ENCODE results near the gene NTF3. TPM values are rescaled to one million over a fixed set of nuclear protein-coding genes. Genes with fewer than 3 reads are reported as not detected.

NTF3 gene
- total RNA-seq, 1 experiment from 2014 or later = not detected

DNA sequence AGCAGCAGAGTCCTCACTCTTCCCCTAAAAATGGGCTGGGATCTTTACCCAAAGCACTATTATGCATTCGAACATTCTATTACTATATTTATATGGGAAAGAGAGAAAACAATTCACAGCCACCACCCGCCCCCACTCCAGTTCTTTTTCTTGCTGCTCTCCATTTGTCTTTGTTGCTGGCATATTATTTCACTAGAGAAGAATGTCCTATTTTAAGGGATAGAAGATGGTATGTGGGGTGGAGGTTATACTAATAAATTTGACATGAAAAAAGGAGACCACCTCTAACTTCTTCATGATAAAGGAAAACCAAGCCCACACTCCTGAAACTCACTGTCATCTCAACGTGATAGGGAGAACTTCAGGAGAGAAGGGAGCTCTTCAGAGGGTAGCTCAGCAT, 28.5 kb upstream of the NTF3 start:
- no TSS peak for BruUV-seq (replicated peaks)
- no peaks in the 10 kb centered on the region for H3K27me3 ChIP-seq (ENCODE audit: insufficient read depth, low read length)

More for the DNA sequence above, 28.5 kb upstream of the NTF3 start:
- Histone ChIP-seq H3K9me2 (ENCODE audit: insufficient read depth) (no peaks in the 10 kb centered on the region), H3K4me2 (ENCODE audit: low read length) (no peak overlapping the region), H3K9me3 (ENCODE audit: control insufficient read depth in 1 of 2, insufficient read depth in 1 of 2, low read depth in 1 of 2, low read length in 2 of 2) (no peaks in the 10 kb centered on the region), H2AFZ (ENCODE audit: low read depth, low read length, poor library complexity, severe bottlenecking) (no peak overlapping the region), H3K4me3 (replicated peaks in 1 of 2; ENCODE audit: low read depth in 1 of 2, low read length in 2 of 2) (no peak overlapping the region), H3K79me2 (ENCODE audit: insufficient read depth, low read length) (no peaks in the 10 kb centered on the region), H3K36me3 (ENCODE audit: control insufficient read depth in 1 of 2, insufficient read depth in 2 of 2, low read length in 2 of 2) (no peaks in the 10 kb centered on the region), H3K4me1 (ENCODE audit: control insufficient read depth in 1 of 2, insufficient read depth in 2 of 2, low read length in 2 of 2) (no peaks in the 10 kb centered on the region), H3K27ac (ENCODE audit: low read depth, low read length) (no peak overlapping the region), H3K9ac (ENCODE audit: low read length) (no peak overlapping the region), H4K20me1 (ENCODE audit: insufficient read depth) (no peaks in the 10 kb centered on the region)
- RAD21 ChIA-PET (ENCODE audit: low non-redundant PET in 1 of 2, low total read pairs in 2 of 2, uncharacterized antibody in 2 of 2, unreplicated experiment in 2 of 2) = no interaction called here
- no peak for ATAC-seq
- CTCF ChIA-PET = no interaction called here
- POLR2A ChIA-PET = no interaction called here
- intact Hi-C loops (cut with micrococcal nuclease) = no loop called here
- TF ChIP-seq, protein P1, sequence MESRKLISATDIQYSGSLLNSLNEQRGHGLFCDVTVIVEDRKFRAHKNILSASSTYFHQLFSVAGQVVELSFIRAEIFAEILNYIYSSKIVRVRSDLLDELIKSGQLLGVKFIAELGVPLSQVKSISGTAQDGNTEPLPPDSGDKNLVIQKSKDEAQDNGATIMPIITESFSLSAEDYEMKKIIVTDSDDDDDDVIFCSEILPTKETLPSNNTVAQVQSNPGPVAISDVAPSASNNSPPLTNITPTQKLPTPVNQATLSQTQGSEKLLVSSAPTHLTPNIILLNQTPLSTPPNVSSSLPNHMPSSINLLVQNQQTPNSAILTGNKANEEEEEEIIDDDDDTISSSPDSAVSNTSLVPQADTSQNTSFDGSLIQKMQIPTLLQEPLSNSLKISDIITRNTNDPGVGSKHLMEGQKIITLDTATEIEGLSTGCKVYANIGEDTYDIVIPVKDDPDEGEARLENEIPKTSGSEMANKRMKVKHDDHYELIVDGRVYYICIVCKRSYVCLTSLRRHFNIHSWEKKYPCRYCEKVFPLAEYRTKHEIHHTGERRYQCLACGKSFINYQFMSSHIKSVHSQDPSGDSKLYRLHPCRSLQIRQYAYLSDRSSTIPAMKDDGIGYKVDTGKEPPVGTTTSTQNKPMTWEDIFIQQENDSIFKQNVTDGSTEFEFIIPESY (IDR thresholded peaks at IDR 0.05; ENCODE audit: extremely low read depth, insufficient replicate concordance, low read length) = no peak
- TF ChIP-seq, protein P2, sequence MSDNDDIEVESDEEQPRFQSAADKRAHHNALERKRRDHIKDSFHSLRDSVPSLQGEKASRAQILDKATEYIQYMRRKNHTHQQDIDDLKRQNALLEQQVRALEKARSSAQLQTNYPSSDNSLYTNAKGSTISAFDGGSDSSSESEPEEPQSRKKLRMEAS (IDR thresholded peaks at IDR 0.05) = no peak
- TF ChIP-seq POLR2AphosphoS5 (IDR thresholded peaks at IDR 0.05; ENCODE audit: low read depth, low read length) = no peak
- no peak for TF ChIP-seq FOSL1 (IDR thresholded peaks at IDR 0.05; ENCODE audit: low read depth)
- TF ChIP-seq, protein P3, sequence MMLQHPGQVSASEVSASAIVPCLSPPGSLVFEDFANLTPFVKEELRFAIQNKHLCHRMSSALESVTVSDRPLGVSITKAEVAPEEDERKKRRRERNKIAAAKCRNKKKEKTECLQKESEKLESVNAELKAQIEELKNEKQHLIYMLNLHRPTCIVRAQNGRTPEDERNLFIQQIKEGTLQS (IDR thresholded peaks at IDR 0.05) = no peak
- no peak for TF ChIP-seq JUND (IDR thresholded peaks at IDR 0.05)
- no peak for TF ChIP-seq EGR1 (IDR thresholded peaks at IDR 0.05; ENCODE audit: low read depth)
- no peak for DNase-seq (ENCODE audit: low read depth, low spot score)
